DMS114 treated with DMSO at 0.1 percent for 48 hours (cell line): ENCODE results near the gene LDB3.

ENCODE experiments used
- DNase-seq: peaks from one replicate; lab custom pipeline; 2025; ENCODE audit not compliant: unreplicated experiment; lab: John Stamatoyannopoulos, UW

Gene LDB3

GRCh38 chr10:86685416-86685815 is 17.1 kb downstream of the LDB3 start:
- DNase-seq, result no peak

GRCh38 chr10:86685893-86686632 is 17.8 kb downstream of the LDB3 start:
- no peak for DNase-seq

GRCh38 chr10:86686972-86687371 is 18.7 kb downstream of the LDB3 start:
- no peak for DNase-seq

- no peak for DNase-seq
Observed at GRCh38 chr10:86687750-86688149, 19.4 kb downstream of the LDB3 start.

- DNase-seq, result peak; percentile 47
Observed at GRCh38 chr10:86688398-86688921, 20.1 kb downstream of the LDB3 start.

- no peak for DNase-seq
Observed at GRCh38 chr10:86689146-86689545, 20.8 kb downstream of the LDB3 start.

GRCh38 chr10:86690231-86690630 is 21.9 kb downstream of the LDB3 start:
- DNase-seq, result no peak

GRCh38 chr10:86690657-86691084 is 22.4 kb downstream of the LDB3 start:
- DNase-seq, result no peak

- DNase-seq, result no peak
Observed at GRCh38 chr10:86691333-86692022, 23.2 kb downstream of the LDB3 start.

GRCh38 chr10:86692023-86692514 is 23.8 kb downstream of the LDB3 start:
- no peak for DNase-seq

GRCh38 chr10:86692664-86693063 is 24.4 kb downstream of the LDB3 start:
- no peak for DNase-seq

GRCh38 chr10:86693275-86693674 is 25.0 kb downstream of the LDB3 start:
- no peak for DNase-seq

- peak; percentile 55 for DNase-seq
Observed at GRCh38 chr10:86693721-86694369, 25.5 kb downstream of the LDB3 start.

- DNase-seq, result no peak
Observed at GRCh38 chr10:86698207-86698940, 30.1 kb downstream of the LDB3 start.

GRCh38 chr10:86699125-86699524 is 30.8 kb downstream of the LDB3 start:
- DNase-seq, result no peak

GRCh38 chr10:86699541-86699940 is 31.2 kb downstream of the LDB3 start:
- DNase-seq, result no peak

GRCh38 chr10:86699991-86700840 is 31.9 kb downstream of the LDB3 start:
- DNase-seq, result no peak

GRCh38 chr10:86700851-86701617 is 32.7 kb downstream of the LDB3 start:
- no peak for DNase-seq

GRCh38 chr10:86703176-86703575 is 34.9 kb downstream of the LDB3 start:
- no peak for DNase-seq
